ENCODE data around the gene LMTK2.

LMTK2 gene

DNA sequence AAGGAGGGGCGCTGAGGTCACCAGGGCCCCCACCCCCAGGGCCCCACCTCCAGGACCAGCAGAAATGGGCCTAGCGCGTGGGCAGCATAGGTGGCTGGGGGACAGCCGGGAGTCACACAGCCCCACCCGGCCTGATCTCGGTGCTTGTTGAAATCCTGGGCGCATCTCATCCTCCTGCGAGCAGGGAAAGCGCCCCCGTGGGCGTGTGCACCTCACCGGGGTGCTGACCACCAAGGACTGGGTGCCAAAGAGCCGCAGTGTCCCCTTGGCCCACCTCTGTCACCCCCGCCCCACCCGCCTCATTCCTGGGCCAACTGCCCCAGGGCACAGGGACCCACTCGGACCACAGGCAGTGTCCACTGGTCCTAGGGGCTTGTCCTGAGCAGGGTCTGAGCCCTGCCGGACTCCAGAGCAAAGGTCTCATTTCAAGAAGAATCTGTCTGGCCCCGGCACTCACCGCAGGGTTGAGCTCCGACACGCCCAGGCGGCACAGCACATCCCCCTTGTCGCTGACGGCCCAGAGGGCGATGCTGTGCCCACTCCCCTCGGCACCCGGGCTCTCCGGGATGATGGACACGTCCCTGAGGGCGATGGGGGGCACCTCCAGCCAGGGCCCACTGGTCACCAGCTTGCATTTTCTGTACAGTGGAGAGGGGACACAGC, 116.0 kb downstream of the LMTK2 start:
- no peak for DNase-seq

DNA sequence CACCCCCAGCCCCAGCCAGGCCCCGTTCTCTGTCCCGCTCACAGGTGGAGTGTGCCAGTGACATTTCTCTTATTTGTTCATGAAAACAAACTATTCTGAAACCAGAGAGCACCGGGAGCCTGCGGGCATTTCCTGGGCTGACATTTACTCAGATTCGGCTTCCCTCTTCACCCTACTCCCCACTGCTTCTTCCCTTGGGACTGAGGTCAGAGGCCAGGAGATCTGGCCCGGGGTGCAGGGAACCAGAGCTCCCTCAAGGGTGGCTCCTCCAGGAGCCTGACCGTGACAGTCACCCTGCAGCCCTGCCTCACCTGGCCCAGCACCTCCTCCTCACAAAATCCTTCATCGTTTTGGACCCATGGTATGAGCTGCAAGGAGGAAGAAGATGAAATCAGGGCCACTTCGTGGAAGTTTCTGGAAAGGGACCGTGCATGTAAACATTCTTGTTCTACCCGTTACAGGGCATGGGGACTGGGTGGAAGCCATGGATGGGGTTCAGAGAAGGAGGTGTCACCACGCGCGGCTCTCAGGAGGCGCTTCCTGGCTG, 116.8 kb downstream of the LMTK2 start:
- DNase-seq, result no peak

DNA sequence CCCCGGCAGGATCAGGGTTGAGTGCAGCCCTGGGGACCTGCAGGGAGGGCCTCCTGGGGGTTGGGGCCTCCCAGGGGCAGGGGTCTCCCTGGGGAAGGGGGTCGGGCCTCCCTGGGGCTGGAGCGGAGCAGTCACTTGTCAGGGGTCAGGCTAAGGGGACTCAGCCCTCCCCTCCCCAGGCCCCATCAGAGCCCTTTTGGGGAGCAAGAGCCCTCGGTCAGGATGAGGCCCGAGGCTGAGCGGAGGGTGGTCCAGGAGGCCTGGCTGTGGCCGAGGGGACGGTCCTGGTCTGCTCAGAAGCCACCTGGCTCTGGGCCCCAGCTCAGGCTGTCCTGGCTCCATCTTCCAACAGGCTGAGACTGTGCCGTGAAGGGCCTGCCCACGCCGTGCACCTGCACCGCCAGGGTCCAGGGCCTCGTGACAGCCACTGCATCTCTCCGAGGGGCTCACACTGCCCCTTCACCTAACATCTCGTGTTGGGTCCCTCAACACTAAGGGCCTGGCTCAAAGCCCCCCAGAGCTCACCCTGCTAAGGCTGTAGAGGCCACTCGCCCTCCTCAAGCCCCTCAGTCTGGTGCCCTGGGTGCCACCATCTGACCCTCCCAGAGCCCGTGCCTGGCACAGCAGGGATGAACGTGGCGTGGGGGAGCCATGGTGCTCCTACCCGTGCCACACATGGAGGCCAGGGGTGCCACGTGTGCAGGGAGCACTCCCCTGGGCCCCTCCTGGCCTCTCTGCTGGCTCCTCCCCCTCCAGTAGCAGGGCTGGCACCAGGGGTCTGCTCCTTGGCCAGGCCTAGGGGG, 117.4 kb downstream of the LMTK2 start:
- DNase-seq, result no peak

DNA sequence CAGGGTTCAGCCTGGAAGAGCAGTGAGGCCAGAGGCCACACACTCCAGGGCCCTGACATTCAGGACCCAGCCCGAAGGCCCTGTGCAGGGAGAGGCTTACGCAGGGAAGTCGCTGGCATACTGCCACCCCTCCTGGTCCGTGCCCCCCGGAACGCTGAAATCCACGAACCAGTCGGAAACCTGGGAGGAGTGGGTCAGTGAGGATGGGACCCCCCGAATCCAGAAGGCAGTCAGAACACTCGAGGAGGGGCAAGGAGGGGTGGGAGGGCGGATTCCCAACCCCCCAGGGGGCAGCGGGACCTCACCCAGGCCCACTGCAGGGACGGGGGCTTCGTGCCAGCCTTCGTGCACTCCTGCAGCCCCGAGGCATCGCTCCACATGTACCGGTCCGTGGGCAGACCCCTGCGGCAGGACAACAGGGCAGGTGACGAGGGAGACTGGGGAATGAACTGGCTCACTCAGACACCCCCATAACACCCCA, 118.1 kb downstream of the LMTK2 start:
- DNase-seq, result no peak

DNA sequence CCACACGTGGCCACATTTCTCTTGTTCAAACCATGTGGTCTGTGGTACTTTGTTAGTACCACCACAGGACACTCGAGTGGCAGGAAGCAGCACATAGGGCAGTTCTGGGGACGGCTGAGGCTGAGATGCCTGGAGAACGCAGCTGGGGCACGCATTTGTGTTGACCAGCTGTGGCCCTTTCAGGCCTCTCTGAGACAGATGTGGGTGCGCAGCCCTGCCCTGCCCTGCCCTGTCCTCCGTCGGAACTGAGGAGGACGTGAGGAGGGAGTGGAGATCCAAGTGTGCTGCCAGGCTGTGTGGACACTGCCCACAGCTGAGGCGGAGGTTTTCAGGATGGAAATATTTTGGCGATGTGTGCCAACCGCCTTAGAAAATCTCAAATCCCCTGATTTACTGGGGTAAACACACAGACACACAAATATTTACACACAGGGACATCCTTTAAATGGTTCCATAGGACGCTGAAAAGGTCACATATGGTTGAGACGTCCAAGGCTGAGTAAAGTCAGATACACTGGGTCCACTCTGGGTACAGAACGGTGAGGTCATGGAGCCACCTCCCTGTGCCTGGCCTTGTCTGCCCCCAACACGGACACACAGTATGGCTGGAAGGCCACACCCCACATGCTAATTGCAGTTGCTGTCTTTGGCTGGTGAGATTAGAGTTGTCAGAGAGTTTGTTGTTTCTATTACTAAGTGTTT, 119.4 kb downstream of the LMTK2 start:
- no peak for DNase-seq

DNA sequence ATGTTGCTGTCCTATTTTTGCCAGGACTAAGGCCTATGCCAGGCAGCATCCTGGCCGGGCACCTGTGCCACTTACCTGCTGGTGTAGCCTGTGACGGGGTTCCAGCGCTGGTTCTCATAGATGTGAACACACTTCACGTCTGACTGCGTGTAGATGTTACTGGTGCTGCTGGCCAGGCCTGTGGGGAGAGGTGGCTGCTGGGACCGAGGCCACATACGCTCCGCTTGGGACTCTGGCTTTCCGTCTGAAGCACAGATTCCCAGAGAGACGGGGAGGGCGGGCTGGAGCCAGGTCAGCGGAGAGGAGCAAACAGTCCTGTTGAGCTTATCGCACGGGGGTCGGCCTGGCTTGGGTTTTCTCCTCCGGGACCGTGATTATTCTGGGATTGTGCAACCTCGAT, 121.3 kb downstream of the LMTK2 start:
- DNase-seq, result no peak

DNA sequence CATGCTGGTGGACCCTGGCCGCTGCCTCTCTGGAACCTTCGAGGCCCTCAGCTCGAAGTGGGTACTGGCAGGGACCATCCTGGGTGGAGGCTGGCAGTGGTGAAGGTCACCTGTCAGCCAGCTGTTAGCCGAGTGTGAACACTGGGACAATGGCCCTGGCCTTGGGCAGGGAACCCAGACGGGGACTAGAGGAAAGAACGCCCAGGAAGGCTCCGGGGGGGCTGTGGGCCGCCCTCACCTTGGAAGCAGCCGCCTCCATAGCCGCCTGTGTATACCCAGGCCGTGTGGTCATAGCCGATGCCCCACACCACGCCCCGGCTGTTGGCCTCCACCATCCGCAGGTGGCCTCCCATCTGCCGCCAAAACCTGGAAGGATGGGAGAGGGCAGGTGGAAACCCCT, 122.1 kb downstream of the LMTK2 start:
- DNase-seq, result no peak

DNA sequence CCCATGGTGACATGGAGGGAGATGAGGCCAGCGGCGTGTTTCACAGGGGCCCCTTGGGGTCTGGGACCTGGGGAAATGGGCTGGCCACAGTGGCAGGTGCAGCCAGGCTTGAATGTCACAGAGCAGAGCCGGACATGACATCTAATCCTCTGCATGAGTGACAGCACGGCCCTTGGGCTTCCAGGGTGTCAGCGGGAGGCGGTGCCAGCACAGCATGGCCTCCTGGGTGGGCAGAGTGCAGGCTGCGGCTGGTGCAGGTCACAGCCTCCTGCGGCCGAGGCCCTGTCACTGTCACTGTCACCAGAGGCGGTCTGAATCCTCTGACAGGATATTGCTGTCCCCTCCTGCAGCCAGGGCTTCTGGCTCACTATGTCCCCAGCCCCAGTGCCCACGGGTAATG, 122.8 kb downstream of the LMTK2 start:
- no peak for DNase-seq

DNA sequence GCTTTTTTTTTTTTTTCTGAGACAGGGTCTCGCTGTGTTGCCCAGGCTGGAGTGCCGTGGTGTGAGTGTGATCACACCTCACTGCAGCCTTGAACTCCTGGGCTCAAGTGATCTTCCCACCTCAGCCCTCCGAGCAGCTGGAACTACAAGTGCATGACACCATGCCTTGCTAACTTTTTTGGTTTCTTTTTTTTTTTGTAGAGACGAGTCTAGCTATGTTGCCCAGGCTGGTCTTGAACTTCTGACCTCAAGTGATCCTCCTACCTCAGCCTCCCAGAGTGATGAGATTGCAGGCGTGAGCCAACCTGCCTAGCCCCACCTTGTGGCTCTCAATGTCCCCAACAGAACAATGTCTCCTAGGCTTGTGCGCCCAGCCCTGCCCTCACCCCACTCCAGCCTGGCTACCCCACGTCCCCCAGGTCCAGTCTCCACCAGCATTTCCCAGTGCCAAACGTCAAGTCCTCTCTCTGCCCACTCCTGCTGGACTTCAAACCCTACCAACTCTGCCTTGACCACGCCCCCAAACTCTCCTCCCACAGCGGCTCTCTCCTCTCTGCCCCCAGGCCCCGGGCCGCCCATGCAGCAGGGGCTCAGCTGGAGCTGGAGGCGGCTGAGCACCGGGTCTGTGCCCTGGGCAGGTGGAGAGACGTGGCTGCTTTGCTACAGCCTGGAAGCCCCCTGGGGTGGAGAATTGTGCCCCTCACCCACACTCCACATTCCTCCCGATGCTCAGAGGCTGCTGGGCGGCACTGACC, 123.5 kb downstream of the LMTK2 start:
- DNase-seq, result no peak

DNA sequence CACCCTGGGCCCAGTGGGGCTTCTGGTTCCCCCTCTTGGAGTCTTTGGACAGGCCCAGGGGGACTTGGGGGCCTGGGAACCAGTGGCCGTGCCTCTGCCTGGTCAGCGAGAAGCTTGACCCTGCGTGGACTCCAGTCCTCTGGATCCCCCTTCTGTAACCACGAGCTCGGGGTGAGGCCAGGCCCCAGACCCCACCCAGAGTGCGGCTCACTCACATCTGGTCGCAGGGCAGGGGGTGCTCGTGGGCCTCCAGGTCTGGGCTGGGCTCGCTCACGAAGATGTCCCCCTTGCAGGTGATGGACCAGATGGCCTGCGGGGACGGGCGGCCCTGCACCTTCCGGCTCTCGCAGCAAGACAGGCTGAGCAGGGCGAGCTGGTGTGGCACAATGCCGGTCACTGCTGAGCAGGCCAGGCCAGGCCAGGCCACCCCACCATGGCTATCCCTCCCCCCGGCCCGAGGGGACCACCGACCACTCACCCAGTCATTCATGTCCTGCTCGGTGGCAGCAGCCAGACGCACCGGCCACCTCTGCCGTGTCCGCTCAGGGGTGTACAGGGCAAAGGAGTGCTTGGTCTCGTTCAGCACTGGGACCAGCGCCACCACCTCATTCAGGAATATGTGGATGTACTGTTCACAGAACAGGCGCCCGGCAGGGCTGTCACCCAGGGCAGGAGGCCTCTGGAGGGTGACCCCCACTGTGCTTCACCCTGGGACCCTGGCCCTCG, 124.2 kb downstream of the LMTK2 start:
- DNase-seq, result no peak

DNA sequence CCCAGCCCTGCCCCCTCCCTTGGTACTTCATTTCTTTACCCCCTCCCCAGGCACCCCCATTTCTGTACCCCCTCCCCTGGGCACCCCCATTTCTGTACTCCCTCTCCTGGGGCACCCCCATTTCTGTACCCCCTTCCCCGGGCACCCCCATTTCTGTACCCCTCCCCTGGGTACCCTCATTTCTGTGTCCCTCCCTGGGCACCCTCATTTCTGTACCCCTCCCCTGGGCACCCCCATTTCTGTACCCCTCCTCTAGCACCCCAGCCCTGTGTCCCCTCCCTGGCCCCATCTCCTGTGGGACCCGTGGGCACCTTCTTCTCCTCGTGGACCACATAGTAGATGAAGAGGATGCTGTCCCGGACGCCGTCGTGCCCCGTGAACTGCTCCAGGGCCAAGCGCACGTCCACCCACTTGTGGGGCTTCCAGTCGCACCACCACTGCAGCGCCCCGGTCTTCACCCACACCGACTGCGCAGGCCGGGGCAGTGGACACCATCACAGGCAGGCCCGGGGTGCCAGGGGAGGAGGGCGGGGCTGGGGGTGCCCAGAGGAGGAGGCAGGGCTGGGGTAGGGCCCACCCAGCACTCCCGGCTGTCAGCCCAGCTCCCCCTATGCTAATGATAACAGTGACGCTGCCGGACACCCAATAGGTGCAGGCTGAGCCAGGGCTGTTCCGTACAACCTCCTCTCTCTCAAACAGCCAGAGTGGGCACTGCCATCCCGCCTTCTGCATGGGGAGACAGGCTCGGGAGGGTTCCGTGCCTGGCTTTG, 125.0 kb downstream of the LMTK2 start:
- DNase-seq, result no peak

DNA sequence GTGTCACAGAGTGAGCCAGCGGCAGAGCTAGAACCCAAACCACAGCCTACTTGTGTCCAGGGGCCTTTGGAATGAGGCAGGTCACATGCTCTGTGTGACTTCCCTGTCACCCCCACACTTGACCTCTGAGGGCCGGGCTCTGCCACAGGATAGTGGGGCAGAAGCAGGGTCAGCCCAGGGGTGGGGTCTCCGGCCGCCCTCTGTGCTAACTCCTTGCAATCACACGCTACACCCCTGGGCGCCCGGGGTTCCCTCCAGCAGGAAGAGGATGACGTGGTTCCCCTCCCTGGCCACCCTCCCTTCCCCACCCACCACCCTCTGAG, 125.6 kb downstream of the LMTK2 start:
- DNase-seq, result no peak

DNA sequence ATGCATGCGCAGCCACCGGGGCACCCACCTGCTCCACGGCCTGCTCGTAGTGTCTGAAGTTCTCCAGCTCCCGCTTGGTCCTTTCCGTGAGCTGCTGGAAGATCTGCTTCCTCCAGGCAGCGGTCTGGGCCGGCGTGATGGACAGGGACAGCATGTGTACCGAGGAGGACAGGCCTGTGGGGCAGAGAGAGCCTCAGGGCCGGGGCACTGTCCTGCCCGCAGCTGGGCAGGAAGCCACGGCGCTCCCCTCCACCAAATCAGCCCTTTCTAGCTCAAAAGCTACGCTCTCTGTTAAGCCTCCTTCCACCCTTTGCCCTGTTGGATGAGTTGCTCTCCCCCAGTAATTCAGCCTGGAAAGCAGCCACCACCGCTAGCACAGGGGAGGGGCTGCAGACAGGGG, 126.1 kb downstream of the LMTK2 start:
- no peak for DNase-seq

DNA sequence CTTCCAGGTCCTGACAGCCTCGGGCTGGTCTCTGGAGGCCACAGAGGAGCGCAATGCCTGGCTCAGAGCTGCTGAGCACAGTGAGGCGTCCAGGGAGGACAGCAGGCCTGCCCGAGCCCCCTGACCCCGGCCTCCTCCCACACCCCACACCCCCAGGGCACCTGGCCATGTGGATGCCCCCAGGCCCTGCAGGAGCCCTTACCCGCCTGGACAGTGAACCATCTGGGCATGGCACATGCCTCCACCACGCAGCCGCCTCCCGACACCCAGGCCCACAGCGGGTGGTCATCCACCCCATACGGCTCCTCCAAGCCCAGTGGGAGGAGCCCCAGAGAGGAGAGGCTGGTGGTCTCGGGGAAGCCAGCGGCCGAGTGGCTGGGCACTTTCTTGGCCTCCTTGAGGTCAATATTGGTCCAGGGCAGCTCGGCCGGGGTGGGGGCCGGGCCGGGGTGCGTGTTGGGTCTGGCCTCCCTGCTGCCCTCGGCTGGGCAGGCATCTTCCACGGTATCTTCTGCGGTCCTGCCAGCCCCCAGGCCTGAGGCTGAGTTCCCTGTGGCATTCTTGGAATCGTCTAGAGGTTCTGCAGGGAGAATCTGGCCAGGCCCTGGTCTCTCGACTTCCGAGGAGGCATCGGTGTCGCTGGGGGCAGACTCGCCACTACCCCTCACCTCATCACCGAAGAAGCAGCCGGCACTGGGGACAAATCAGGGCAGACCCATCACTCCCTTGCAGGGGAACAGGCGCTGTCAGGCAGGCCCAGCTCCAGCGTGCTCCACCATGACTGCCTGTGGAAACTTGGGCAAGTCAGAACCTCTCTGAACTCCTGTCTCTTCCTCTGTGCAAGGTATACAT, 126.8 kb downstream of the LMTK2 start:
- no peak for DNase-seq

DNA sequence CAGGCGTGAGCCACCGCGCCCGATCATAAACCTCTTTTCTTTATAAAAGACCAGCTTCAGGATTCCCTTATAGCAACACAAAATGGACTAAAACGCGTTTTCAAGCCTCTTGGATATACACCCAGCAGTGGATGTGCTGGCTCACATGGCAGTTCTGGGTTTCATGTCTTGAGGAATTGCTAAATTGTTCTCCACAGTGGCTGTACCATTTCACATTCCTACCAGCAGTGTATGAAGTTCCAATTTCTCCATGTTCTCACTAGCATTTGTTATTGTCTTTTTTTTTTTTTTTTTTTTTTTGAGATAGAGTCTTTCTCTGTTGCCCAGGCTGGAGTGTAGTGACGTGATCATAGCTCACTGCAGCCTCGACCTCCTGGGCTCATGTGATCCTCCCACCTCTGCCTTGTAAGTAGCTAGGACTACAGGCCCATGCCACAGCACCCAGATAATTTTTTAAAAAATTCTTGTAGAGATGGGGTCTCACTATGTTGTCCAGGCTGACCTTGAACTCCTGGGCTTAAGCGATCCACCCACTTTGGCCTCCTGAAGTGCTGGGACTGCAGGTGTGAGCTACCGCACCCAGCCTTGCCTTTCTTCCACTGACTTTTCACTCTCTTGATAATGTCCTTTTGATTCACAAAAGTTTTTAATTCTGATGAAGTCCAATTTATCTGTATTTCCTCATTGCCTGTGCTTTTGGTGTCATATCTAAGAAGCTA, 127.9 kb downstream of the LMTK2 start:
- DNase-seq, result no peak

DNA sequence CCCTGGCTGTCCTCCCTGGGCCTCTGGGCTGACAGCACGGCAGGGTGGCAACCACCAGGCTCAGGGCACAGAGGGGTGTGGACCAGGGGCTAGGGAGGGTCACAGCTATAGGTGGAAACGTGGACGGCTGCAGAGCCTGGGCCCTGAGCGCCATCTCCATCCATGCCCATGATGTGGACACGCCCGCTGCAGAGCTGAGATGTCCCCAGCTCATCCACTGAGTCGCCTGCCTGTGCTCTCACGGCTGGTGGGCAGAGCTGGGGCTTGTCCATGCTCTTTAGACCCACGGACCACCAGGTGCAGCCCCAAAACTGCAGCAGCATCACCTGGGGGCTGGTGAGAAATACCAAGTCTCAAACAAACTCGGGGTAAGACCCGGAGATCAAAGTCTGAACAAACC, 129.2 kb downstream of the LMTK2 start:
- no peak for DNase-seq

DNA sequence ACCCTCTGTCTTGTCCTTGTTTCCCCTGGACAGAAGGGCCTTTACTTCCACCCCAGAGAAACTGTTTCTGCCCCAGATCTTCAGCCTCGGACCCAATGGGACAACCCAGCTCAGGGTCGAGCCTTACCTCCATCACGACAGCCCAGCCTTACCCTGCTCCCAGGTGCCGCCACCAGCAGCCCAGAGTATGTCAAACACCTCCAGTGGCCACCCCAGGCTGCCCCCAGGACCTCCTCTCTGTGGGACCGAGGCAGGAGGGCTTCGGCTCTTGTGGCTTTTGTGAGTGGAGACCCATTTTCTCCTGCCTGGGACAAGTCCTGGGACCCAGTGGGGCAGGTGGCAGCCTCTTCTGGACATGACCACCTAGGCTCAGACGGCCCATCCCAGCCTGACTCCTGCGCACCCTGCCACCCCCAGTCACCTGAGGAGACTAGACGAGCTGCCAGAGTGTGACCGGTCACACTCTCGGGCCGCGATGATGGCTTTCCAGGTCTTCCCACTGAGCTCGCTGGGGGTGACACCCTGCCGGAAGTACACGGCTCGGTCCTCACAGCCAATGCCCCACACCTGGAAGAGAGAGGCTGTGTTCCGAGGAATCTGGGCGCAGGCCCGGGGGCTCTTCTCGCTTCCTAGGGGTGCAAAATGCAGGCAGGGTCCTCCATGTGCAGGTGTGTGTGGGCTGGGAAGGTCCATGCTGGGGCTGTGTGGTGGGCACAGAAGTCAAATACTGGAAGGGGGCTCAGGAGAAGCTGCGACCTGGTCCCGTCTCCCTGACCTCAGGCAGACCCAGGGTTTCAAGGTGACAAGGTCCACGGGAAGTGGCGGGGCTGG, 129.9 kb downstream of the LMTK2 start:
- no peak for DNase-seq

DNA sequence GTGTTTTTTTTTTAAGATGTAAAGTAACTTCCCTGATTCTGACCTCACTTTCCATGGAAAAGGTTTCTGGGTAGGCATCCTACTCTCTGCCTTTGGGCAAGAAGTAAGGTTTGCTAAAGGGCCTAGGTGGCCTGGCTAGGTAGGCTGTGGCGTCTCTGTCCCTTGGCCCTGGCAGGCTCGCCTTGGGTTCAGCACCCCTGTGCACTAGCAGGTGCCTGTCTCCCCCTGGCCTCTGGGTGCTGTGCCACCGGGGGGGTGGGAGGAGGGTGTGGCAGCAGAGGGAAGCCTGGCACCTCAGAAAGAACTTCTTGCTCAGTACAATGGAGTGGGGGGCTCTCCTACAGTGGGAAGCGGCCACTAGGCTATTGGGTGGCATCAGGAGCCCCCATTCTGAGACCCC, 131.4 kb downstream of the LMTK2 start:
- no peak for DNase-seq

DNA sequence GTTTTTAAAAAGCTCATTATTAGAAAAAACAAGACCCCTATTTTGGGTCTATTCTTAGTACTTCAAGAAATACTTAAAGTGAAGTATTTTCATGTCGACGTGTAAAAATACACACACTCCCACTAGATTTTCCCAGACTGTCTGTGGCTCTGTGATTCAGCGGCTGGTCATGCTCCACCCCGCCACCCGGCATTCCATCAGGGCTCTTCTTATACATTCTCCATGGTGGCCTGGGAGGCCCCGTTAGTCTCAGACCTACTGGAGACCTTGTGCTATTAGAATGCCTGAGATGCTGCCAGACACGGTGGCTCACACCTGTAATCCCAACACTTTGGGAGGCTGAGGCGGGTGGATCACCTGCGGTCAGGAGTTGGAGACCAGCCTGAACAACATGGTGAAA, 132.3 kb downstream of the LMTK2 start:
- DNase-seq, result no peak

Measured in T-helper 9 cell (primary cell).